MM.1S (cell line): ENCODE results near the gene HLA-DMB.

ENCODE experiments used
- CTCF ChIP-seq: fragments of 300-600 bp; sonication (generic); IDR thresholded peaks from 2 replicates; pipeline ENCODE4 v1.5.1; 2016; ENCODE audit warnings: antibody characterized with exemption, low read length, mixed read lengths
- EZH2 ChIP-seq: fragments of 300-600 bp; sonication (generic); optimal IDR thresholded peaks from 2 replicates; pipeline ENCODE3; 2017; ENCODE audit warnings: low read depth, mild to moderate bottlenecking, antibody characterized with exemption, low read length, mixed read lengths

- TF ChIP-seq EZH2 (no peak), CTCF (no peak)
Measured at GRCh38 chr6:32975886-32976285, 35.1 kb upstream of the HLA-DMB start.
